ENCODE results near the gene ZNF91. TPM values are rescaled to one million over a fixed set of nuclear protein-coding genes. Genes with fewer than 3 reads are reported as not detected.

Gene ZNF91
- total RNA-seq, 1 donor from 2014 or later: 54.2 TPM

DNA sequence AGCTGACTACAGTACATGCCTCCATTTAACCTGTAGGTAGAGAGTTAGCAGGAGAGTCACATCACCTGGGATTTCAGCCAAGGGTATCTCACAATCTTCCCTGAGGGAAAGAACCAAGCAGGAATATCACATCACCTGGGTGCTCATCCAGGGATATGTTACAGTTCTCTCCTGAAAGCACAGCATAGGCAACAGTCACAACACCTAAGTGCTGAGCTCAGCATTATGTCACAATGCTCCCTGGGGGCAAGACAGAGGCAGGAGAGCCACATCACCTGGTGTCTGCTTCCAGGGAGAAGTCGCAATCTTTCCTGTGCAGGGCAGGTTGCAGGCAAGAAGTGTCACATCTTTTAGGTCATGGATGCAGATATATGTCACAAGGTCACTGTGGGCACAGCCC is 9.4 kb upstream of the ZNF91 start:
- no peak overlapping the region for H3K4me3 ChIP-seq
- no peak for DNase-seq
- intact Hi-C loops (cut with DNase I): no loop called here
- TF ChIP-seq, protein P1, sequence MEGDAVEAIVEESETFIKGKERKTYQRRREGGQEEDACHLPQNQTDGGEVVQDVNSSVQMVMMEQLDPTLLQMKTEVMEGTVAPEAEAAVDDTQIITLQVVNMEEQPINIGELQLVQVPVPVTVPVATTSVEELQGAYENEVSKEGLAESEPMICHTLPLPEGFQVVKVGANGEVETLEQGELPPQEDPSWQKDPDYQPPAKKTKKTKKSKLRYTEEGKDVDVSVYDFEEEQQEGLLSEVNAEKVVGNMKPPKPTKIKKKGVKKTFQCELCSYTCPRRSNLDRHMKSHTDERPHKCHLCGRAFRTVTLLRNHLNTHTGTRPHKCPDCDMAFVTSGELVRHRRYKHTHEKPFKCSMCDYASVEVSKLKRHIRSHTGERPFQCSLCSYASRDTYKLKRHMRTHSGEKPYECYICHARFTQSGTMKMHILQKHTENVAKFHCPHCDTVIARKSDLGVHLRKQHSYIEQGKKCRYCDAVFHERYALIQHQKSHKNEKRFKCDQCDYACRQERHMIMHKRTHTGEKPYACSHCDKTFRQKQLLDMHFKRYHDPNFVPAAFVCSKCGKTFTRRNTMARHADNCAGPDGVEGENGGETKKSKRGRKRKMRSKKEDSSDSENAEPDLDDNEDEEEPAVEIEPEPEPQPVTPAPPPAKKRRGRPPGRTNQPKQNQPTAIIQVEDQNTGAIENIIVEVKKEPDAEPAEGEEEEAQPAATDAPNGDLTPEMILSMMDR (IDR thresholded peaks at IDR 0.05): no peak
- H3K27ac ChIP-seq: no peak overlapping the region
- H3K4me1 ChIP-seq: no peaks in the 10 kb centered on the region
- no peaks in the 10 kb centered on the region for H3K27me3 ChIP-seq (ENCODE audit: low read depth)
- ATAC-seq: no peak
- no peaks in the 10 kb centered on the region for H3K36me3 ChIP-seq
- no peaks in the 10 kb centered on the region for H3K9me3 ChIP-seq

GRCh38 chr19:23403581-23404324 is 8.5 kb upstream of the ZNF91 start:
- no peaks in the 10 kb centered on the region for H3K36me3 ChIP-seq
- DNase-seq: no peak
- TF ChIP-seq, protein P1 (IDR thresholded peaks at IDR 0.05): no peak
- intact Hi-C loops (cut with DNase I): no loop called here
- no peaks in the 10 kb centered on the region for H3K9me3 ChIP-seq
- no peaks in the 10 kb centered on the region for H3K4me1 ChIP-seq
- no peaks in the 10 kb centered on the region for H3K27me3 ChIP-seq (ENCODE audit: low read depth)
- no peak for ATAC-seq
- H3K4me3 ChIP-seq: no peak overlapping the region
- no peak overlapping the region for H3K27ac ChIP-seq

DNA sequence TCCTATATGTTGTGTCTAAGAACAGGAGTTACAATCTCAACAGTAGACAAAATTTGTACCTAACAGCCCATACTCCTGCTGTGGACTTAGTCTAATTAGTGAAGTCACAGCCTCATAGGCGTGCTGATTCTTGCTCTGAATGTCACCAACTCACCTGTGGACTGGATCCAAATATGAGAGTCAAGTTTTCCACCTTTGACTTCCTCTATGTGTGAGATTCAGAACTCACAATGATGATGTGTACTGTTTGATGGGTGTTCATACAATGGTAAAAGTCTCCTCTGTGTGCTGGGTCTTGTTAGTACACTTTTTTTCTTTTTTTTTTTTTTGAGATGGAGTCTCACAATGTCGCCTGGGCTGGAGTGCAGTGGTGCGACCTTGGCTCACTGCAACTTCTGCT is 7.8 kb upstream of the ZNF91 start:
- no peaks in the 10 kb centered on the region for H3K9me3 ChIP-seq
- TF ChIP-seq, protein P1 (IDR thresholded peaks at IDR 0.05): no peak
- H3K4me3 ChIP-seq: no peak overlapping the region
- intact Hi-C loops (cut with DNase I): no loop called here
- H3K4me1 ChIP-seq: no peaks in the 10 kb centered on the region
- H3K27ac ChIP-seq: no peak overlapping the region
- no peak for DNase-seq
- no peaks in the 10 kb centered on the region for H3K27me3 ChIP-seq (ENCODE audit: low read depth)
- ATAC-seq: no peak
- no peaks in the 10 kb centered on the region for H3K36me3 ChIP-seq

DNA sequence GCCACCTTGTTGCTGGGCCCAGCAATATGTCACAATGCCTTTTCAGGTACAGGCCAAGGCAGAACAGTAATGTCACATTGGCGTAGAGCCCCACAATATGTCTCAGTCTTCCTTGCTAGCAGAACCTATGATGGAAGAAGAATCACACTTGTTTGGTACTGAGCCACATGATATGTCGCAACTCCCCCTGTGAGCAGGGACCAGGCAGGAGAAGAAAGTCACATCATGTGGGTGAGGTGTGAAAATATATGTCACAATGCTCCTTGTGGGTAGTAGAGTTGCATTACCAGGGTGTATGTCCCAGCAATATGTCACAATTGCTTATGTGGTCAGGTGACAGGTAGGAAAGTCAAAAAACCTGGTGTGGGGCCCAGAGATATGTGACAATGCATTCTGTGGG is 7.1 kb upstream of the ZNF91 start:
- DNase-seq (no peak), ATAC-seq (no peak)
- no peaks in the 10 kb centered on the region for H3K27me3 ChIP-seq (ENCODE audit: low read depth)
- no peak overlapping the region for H3K27ac ChIP-seq
- TF ChIP-seq, protein P1 (IDR thresholded peaks at IDR 0.05): no peak
- H3K4me1 ChIP-seq: no peaks in the 10 kb centered on the region
- intact Hi-C loops (cut with DNase I): no loop called here
- H3K9me3 ChIP-seq: no peaks in the 10 kb centered on the region
- no peak overlapping the region for H3K4me3 ChIP-seq
- H3K36me3 ChIP-seq: no peaks in the 10 kb centered on the region

GRCh38 chr19:23401086-23401610 is 5.9 kb upstream of the ZNF91 start:
- H3K27ac ChIP-seq: no peak overlapping the region

More at GRCh38 chr19:23401086-23401610, 5.9 kb upstream of the ZNF91 start:
- TF ChIP-seq, protein P1 (IDR thresholded peaks at IDR 0.05): no peak
- Histone ChIP-seq H3K9me3 (no peaks in the 10 kb centered on the region), H3K4me3 (no peak overlapping the region), H3K4me1 (no peaks in the 10 kb centered on the region), H3K27me3 (ENCODE audit: low read depth) (no peaks in the 10 kb centered on the region), H3K36me3 (no peaks in the 10 kb centered on the region)
- ATAC-seq (no peak), DNase-seq (no peak)
- intact Hi-C loops (cut with DNase I): no loop called here

All from lower lobe of right lung (tissue), 2 donors.